Measurements from ENCODE around the gene ITGA2. TPM values are rescaled to one million over a fixed set of nuclear protein-coding genes. Genes with fewer than 3 reads are reported as not detected.

ITGA2 gene
- total and polyA plus RNA-seq, 4 donors: 2.0 to 36.1 (median 19.2) TPM

DNA sequence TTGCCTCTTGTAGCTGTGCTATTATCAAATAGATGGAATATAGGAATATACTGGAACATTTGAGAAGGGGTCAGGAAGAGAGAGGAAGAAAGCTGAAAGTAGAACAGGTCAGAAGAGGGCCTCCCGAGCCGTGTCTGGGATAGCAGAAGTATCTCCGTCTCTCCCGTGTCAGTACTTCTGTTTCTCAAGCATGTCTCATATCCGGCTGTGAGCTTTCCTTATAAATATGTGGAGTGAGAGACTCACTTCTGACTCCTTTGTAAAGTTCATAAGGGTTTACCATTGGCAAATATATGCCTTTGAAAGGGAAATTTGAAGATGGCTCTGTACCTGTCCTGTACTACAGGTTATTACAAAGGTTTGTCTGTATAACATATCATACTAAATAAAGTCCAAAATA, 70.1 kb downstream of the ITGA2 start:
- H3K4me1 ChIP-seq (ENCODE audit: control insufficient read depth in 5 of 5, insufficient read depth in 5 of 5, low read length in 5 of 5): no peaks in the 10 kb centered on the region
- no peak for ATAC-seq (ENCODE audit: insufficient read depth, low FRiP score)
- H3K9ac ChIP-seq (ENCODE audit: insufficient read depth in 1 of 2, low read length in 2 of 2): no peak overlapping the region
- H3K27ac ChIP-seq (ENCODE audit: low read depth in 1 of 2, low read length in 1 of 2): no peak overlapping the region
- H3K9me3 ChIP-seq (ENCODE audit: control insufficient read depth in 4 of 4, insufficient read depth in 3 of 4, low read length in 3 of 4): no peaks in the 10 kb centered on the region
- H3K36me3 ChIP-seq (ENCODE audit: control insufficient read depth in 4 of 4, insufficient read depth in 4 of 4, low read length in 4 of 4): peaks cover 0 to 8% (median under 1%) of the 10 kb centered on the region in 4 donors
- no peak overlapping the region for H3K4me3 ChIP-seq
- DNase-seq: no peak
- TF ChIP-seq CTCF (IDR thresholded peaks at IDR 0.05; ENCODE audit: control extremely low read depth, extremely low read depth): no peak
- 90 to 91% methylated on average over 5 of the region's 5 CpGs for WGBS, 2 donors
- no peaks in the 10 kb centered on the region for H3K27me3 ChIP-seq (ENCODE audit: control insufficient read depth in 3 of 3, insufficient read depth in 3 of 3, low read length in 2 of 3)

- peaks cover 0 to 5% (median 2%) of the 10 kb centered on the region in 4 donors for H3K36me3 ChIP-seq (ENCODE audit: control insufficient read depth in 4 of 4, insufficient read depth in 4 of 4, low read length in 4 of 4)
- H3K9me3 ChIP-seq (ENCODE audit: control insufficient read depth in 4 of 4, insufficient read depth in 3 of 4, low read length in 3 of 4): no peaks in the 10 kb centered on the region
Measured at GRCh38 chr5:53063176-53063575, 74.0 kb downstream of the ITGA2 start.

DNA sequence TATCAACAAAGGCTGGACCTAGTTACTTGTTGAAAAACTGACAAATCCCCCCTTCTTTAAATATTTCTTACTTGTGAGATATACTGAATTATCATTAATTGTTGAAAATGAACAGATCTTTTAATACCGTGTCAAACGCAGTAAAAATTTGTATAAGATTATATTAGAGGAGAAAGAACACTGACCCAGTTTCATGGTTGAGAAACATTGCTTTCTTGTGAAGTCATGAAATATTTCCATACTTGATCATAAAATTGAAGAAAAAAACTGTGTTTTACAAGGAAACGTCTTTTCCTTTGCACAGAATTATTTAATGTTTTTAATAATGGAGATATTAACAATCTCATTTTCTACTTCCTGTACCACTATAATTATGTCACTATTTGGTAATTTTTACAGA, 74.6 kb downstream of the ITGA2 start:
- Histone ChIP-seq H3K27ac (ENCODE audit: low read depth in 1 of 2, low read length in 1 of 2) (no peak overlapping the region), H3K27me3 (ENCODE audit: control insufficient read depth in 3 of 3, insufficient read depth in 3 of 3, low read length in 2 of 3) (no peaks in the 10 kb centered on the region), H3K4me3 (no peak overlapping the region), H3K4me1 (ENCODE audit: control insufficient read depth in 5 of 5, insufficient read depth in 5 of 5, low read length in 5 of 5) (no peaks in the 10 kb centered on the region), H3K36me3 (ENCODE audit: control insufficient read depth in 4 of 4, insufficient read depth in 4 of 4, low read length in 4 of 4) (peaks cover 0 to 5% (median 2%) of the 10 kb centered on the region in 4 donors), H3K9me3 (ENCODE audit: control insufficient read depth in 4 of 4, insufficient read depth in 3 of 4, low read length in 3 of 4) (no peaks in the 10 kb centered on the region), H3K9ac (ENCODE audit: insufficient read depth in 1 of 2, low read length in 2 of 2) (no peak overlapping the region)
- no peak for TF ChIP-seq CTCF (IDR thresholded peaks at IDR 0.05; ENCODE audit: control extremely low read depth, extremely low read depth)
- no peak for ATAC-seq (ENCODE audit: insufficient read depth, low FRiP score)
- WGBS, 2 donors: 91 to 95% methylated on average over 3 of the region's 3 CpGs
- DNase-seq: no peak

More at GRCh38 chr5:53063176-53063575, 74.0 kb downstream of the ITGA2 start:
- Histone ChIP-seq H3K4me3 (no peak overlapping the region), H3K27me3 (ENCODE audit: control insufficient read depth in 3 of 3, insufficient read depth in 3 of 3, low read length in 2 of 3) (no peaks in the 10 kb centered on the region), H3K9ac (ENCODE audit: insufficient read depth in 1 of 2, low read length in 2 of 2) (no peak overlapping the region), H3K27ac (ENCODE audit: low read depth in 1 of 2, low read length in 1 of 2) (no peak overlapping the region), H3K4me1 (ENCODE audit: control insufficient read depth in 5 of 5, insufficient read depth in 5 of 5, low read length in 5 of 5) (no peaks in the 10 kb centered on the region)
- WGBS, 2 donors: 65 to 87% methylated on average over 2 of the region's 2 CpGs
- no peak for ATAC-seq (ENCODE audit: insufficient read depth, low FRiP score)
- no peak for TF ChIP-seq CTCF (IDR thresholded peaks at IDR 0.05; ENCODE audit: control extremely low read depth, extremely low read depth)
- DNase-seq: no peak

DNA sequence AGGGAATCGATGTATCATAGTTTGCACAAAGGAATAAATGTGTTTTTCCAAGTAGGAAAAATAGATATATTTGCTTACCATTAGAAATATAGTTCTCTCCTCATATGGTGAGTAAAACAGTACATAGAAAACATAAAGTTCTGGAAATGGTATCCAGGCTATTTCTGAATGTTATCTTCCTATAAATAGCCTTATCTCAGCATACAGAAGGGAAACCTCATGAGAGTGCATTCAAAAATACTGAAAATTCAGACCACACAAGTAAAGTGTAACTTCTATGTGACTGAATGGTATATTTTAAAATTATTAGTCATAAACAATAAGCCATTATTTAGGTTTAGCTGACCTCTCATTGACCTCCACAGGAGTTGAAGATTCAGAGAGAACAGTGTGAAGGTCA, 76.9 kb downstream of the ITGA2 start:
- Histone ChIP-seq H3K4me1 (ENCODE audit: control insufficient read depth in 5 of 5, insufficient read depth in 5 of 5, low read length in 5 of 5) (no peaks in the 10 kb centered on the region), H3K9me3 (ENCODE audit: control insufficient read depth in 4 of 4, insufficient read depth in 3 of 4, low read length in 3 of 4) (no peaks in the 10 kb centered on the region), H3K4me3 (no peak overlapping the region), H3K27ac (ENCODE audit: low read depth in 1 of 2, low read length in 1 of 2) (no peak overlapping the region), H3K36me3 (ENCODE audit: control insufficient read depth in 4 of 4, insufficient read depth in 4 of 4, low read length in 4 of 4) (peaks cover 0 to 6% (median 0%) of the 10 kb centered on the region in 4 donors), H3K9ac (ENCODE audit: insufficient read depth in 1 of 2, low read length in 2 of 2) (no peak overlapping the region), H3K27me3 (ENCODE audit: control insufficient read depth in 3 of 3, insufficient read depth in 3 of 3, low read length in 2 of 3) (no peaks in the 10 kb centered on the region)
- no peak for TF ChIP-seq CTCF (IDR thresholded peaks at IDR 0.05; ENCODE audit: control extremely low read depth, extremely low read depth)
- WGBS, 2 donors: 88 to 91% methylated on average over 1 of the region's 1 CpG
- ATAC-seq (ENCODE audit: insufficient read depth, low FRiP score): no peak
- DNase-seq: no peak
